HEK293 (cell line): ENCODE results near the gene ZNF224.

Experiments
- BCL11A ChIP-seq: fragments of 450-650 bp; formaldehyde crosslinking; IDR thresholded peaks from 2 replicates; pipeline ENCODE4 v1.5.1; 2016; ENCODE audit warnings: low read depth, missing biosample characterization, missing genetic modification characterization
- EGR2 ChIP-seq: fragments of 450-650 bp; formaldehyde crosslinking; IDR thresholded peaks from 2 replicates; pipeline ENCODE4 v1.5.1; 2016; ENCODE audit warnings: low read depth, missing biosample characterization, missing genetic modification characterization
- GLI2 ChIP-seq: fragments of 450-650 bp; formaldehyde crosslinking; IDR thresholded peaks from 2 replicates; pipeline ENCODE4; 2017; ENCODE audit warnings: missing biosample characterization, missing genetic modification characterization, low read depth, borderline replicate concordance
- KLF10 ChIP-seq: fragments of 450-650 bp; IDR thresholded peaks from 2 replicates; pipeline ENCODE4 v1.5.1; 2018; ENCODE audit warnings: missing biosample characterization, mild to moderate bottlenecking, missing genetic modification characterization
- KLF16 ChIP-seq: fragments of 450-650 bp; formaldehyde crosslinking; IDR thresholded peaks from 2 replicates; pipeline ENCODE4 v1.5.1; 2017; ENCODE audit warnings: missing biosample characterization, missing genetic modification characterization
- MZF1 ChIP-seq: fragments of 450-650 bp; formaldehyde crosslinking; IDR thresholded peaks from 2 replicates; pipeline ENCODE4 v1.5.1; 2017; ENCODE audit warnings: missing biosample characterization, missing genetic modification characterization, borderline replicate concordance
- SP3 ChIP-seq: fragments of 450-650 bp; formaldehyde crosslinking; IDR thresholded peaks from 2 replicates; pipeline ENCODE4 v1.5.1; 2016; ENCODE audit warnings: missing biosample characterization, missing genetic modification characterization
- YY2 ChIP-seq: fragments of 450-650 bp; formaldehyde crosslinking; IDR thresholded peaks from 2 replicates; pipeline ENCODE4 v1.5.1; 2016; ENCODE audit warnings: missing biosample characterization, missing genetic modification characterization
- ZBTB17 ChIP-seq: fragments of 450-650 bp; formaldehyde crosslinking; IDR thresholded peaks from 2 replicates; pipeline ENCODE4 v1.5.1; 2016; ENCODE audit warnings: missing biosample characterization, missing genetic modification characterization
- ZBTB21 ChIP-seq: fragments of 450-650 bp; formaldehyde crosslinking; IDR thresholded peaks from 2 replicates; pipeline ENCODE4 v1.5.1; 2017; ENCODE audit warnings: missing biosample characterization, missing genetic modification characterization
- ZBTB48 ChIP-seq: fragments of 450-650 bp; formaldehyde crosslinking; IDR thresholded peaks from 2 replicates; pipeline ENCODE4 v1.5.1; 2016; ENCODE audit warnings: missing biosample characterization, missing genetic modification characterization
- ZBTB7A ChIP-seq: fragments of 450-650 bp; formaldehyde crosslinking; IDR thresholded peaks from 2 replicates; pipeline ENCODE4 v1.5.1; 2016; ENCODE audit warnings: low read depth, missing biosample characterization, missing genetic modification characterization
- ZEB2 ChIP-seq: fragments of 450-650 bp; formaldehyde crosslinking; IDR thresholded peaks from 2 replicates; pipeline ENCODE4 v1.5.1; 2016; ENCODE audit warnings: missing biosample characterization, missing genetic modification characterization
- ZNF157 ChIP-seq: fragments of 450-650 bp; formaldehyde crosslinking; IDR thresholded peaks from 2 replicates; pipeline ENCODE4 v1.5.1; 2016; ENCODE audit warnings: missing biosample characterization, missing genetic modification characterization
- ZNF2 ChIP-seq: fragments of 450-650 bp; formaldehyde crosslinking; IDR thresholded peaks from 2 replicates; pipeline ENCODE4 v1.5.1; 2016; ENCODE audit warnings: missing biosample characterization, missing genetic modification characterization
- ZNF324 ChIP-seq: fragments of 450-650 bp; formaldehyde crosslinking; IDR thresholded peaks from 2 replicates; pipeline ENCODE4 v1.5.1; 2016; ENCODE audit warnings: missing biosample characterization, missing genetic modification characterization
- ZNF366 ChIP-seq: fragments of 450-650 bp; formaldehyde crosslinking; conservative IDR thresholded peaks from 2 replicates; pipeline ENCODE4 v1.5.1; 2016; ENCODE audit warnings: missing biosample characterization, missing genetic modification characterization
- ZNF514 ChIP-seq: fragments of 450-650 bp; formaldehyde crosslinking; IDR thresholded peaks from 2 replicates; pipeline ENCODE4 v1.5.1; 2016; ENCODE audit warnings: missing biosample characterization, missing genetic modification characterization
- ZNF621 ChIP-seq: fragments of 450-650 bp; formaldehyde crosslinking; IDR thresholded peaks from 2 replicates; pipeline ENCODE4 v1.5.1; 2017; ENCODE audit warnings: missing biosample characterization, missing genetic modification characterization
- ZNF629 ChIP-seq: fragments of 450-650 bp; formaldehyde crosslinking; IDR thresholded peaks from 2 replicates; pipeline ENCODE4 v1.5.1; 2017; ENCODE audit warnings: missing biosample characterization, missing genetic modification characterization
- ZNF658 ChIP-seq: fragments of 450-650 bp; formaldehyde crosslinking; IDR thresholded peaks from 2 replicates; pipeline ENCODE4; 2016; ENCODE audit warnings: missing biosample characterization, missing genetic modification characterization
- ZXDB ChIP-seq: fragments of 450-650 bp; formaldehyde crosslinking; IDR thresholded peaks from 2 replicates; pipeline ENCODE4 v1.5.1; 2016; ENCODE audit warnings: missing biosample characterization, missing genetic modification characterization
- TF ChIP-seq, protein P1 (sequence below): fragments of 450-650 bp; IDR thresholded peaks from 2 replicates; pipeline ENCODE4 v1.5.1; 2018; ENCODE audit warnings: missing biosample characterization, mild to moderate bottlenecking, missing genetic modification characterization
- TF ChIP-seq, protein P2 (sequence below): fragments of 450-650 bp; formaldehyde crosslinking; IDR thresholded peaks from 2 replicates; pipeline ENCODE4 v1.5.1; 2016; ENCODE audit warnings: missing biosample characterization, missing genetic modification characterization
- TF ChIP-seq, protein P3 (sequence below): fragments of 450-650 bp; IDR thresholded peaks from 2 replicates; pipeline ENCODE4 v1.5.1; 2018; ENCODE audit warnings: missing biosample characterization, missing genetic modification characterization
- TF ChIP-seq, protein P4 (sequence below): fragments of 450-650 bp; formaldehyde crosslinking; conservative IDR thresholded peaks from 2 replicates; pipeline ENCODE4 v1.5.1; 2016; ENCODE audit warnings: low read depth, missing biosample characterization, missing genetic modification characterization

Gene ZNF224

DNA sequence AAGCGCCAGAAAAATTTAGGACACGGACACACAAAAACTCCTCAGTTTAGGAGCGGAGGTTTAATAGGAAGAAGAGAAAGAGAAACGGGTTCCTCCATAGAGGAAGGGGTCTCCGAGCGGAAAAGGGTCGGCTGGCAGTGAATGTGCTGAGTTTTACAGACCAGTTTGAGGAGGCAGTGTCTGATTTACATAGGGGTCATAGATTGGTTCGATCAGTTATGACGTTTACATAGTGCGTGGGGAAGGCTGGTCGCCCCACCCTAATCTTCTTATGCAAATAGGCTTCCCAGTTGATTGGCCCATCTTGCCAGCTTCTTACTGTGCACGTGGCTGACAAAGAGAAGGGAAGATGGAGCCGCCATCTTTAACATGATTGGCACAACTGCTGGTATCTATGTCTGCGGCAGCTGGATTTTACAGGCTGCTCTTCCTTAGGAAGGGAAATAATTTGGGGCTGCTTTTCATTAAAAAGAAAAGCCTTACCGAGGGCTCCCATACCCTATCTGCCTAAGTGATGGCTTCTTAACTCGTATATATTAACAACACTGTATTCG lies 17.8 kb downstream of the ZNF224 start (continued):
- TF ChIP-seq EGR2 (peak; percentile 19; the same call in 1 of the 2 replicates), ZNF157 (0 out of 2 replicates have a peak, but pooled peaks have one; percentile 29), KLF10 (tag by site-specific recombination) (peak; percentile 36; the same call in 1 of the 2 replicates), ZNF658 (tag by site-specific recombination) (no peak), MZF1 (tag by site-specific recombination) (no peak), ZBTB48 (tag by site-specific recombination) (peak; percentile 70; the same call in 1 of the 2 replicates), YY2 (tag by site-specific recombination) (peak; percentile 79), ZNF621 (no peak), ZNF366 (tag by site-specific recombination) (0 out of 2 replicates have a peak, but pooled peaks have one; percentile 57), KLF16 (tag by site-specific recombination) (peak; percentile 14; the same call in 1 of the 2 replicates), ZNF2 (tag by site-specific recombination) (peak; percentile 12; the same call in 1 of the 2 replicates), ZBTB17 (tag by site-specific recombination) (peak; percentile 88), ZNF324 (tag by site-specific recombination) (peak; percentile 17; the same call in 1 of the 2 replicates), ZBTB7A (tag by site-specific recombination) (no peak), ZNF629 (tag by site-specific recombination) (peak; percentile 89), SP3 (tag by site-specific recombination) (peak; percentile 56; the same call in 1 of the 2 replicates), ZEB2 (tag by site-specific recombination) (0 out of 2 replicates have a peak, but pooled peaks have one; percentile 33), BCL11A (tag by site-specific recombination) (no peak), ZXDB (tag by site-specific recombination) (peak; percentile 23), GLI2 (tag by site-specific recombination) (no peak), ZBTB21 (peak; percentile 96), ZNF514 (tag by site-specific recombination) (no peak)
- TF ChIP-seq, protein P1, sequence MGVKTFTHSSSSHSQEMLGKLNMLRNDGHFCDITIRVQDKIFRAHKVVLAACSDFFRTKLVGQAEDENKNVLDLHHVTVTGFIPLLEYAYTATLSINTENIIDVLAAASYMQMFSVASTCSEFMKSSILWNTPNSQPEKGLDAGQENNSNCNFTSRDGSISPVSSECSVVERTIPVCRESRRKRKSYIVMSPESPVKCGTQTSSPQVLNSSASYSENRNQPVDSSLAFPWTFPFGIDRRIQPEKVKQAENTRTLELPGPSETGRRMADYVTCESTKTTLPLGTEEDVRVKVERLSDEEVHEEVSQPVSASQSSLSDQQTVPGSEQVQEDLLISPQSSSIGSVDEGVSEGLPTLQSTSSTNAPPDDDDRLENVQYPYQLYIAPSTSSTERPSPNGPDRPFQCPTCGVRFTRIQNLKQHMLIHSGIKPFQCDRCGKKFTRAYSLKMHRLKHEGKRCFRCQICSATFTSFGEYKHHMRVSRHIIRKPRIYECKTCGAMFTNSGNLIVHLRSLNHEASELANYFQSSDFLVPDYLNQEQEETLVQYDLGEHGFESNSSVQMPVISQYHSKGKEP (tag by site-specific recombination) = peak; percentile 47
- TF ChIP-seq, protein P2, sequence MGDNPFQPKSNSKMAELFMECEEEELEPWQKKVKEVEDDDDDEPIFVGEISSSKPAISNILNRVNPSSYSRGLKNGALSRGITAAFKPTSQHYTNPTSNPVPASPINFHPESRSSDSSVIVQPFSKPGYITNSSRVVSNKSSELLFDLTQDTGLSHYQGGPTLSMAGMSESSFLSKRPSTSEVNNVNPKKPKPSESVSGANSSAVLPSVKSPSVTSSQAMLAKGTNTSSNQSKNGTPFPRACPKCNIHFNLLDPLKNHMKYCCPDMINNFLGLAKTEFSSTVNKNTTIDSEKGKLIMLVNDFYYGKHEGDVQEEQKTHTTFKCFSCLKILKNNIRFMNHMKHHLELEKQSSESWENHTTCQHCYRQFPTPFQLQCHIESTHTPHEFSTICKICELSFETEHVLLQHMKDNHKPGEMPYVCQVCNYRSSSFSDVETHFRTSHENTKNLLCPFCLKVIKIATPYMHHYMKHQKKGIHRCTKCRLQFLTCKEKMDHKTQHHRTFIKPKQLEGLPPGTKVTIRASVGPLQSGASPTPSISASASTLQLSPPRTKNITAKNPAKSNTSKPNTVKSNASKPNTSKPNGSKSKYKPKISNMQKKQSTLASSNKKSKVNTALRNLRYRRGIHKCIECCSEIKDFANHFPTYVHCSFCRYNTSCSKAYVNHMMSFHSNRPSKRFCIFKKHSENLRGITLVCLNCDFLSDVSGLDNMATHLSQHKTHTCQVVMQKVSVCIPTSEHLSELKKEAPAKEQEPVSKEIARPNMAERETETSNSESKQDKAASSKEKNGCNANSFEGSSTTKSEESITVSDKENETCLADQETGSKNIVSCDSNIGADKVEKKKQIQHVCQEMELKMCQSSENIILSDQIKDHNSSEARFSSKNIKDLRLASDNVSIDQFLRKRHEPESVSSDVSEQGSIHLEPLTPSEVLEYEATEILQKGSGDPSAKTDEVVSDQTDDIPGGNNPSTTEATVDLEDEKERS (tag by site-specific recombination) = peak; percentile 70
- TF ChIP-seq, protein P3, sequence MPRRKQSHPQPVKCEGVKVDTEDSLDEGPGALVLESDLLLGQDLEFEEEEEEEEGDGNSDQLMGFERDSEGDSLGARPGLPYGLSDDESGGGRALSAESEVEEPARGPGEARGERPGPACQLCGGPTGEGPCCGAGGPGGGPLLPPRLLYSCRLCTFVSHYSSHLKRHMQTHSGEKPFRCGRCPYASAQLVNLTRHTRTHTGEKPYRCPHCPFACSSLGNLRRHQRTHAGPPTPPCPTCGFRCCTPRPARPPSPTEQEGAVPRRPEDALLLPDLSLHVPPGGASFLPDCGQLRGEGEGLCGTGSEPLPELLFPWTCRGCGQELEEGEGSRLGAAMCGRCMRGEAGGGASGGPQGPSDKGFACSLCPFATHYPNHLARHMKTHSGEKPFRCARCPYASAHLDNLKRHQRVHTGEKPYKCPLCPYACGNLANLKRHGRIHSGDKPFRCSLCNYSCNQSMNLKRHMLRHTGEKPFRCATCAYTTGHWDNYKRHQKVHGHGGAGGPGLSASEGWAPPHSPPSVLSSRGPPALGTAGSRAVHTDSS (tag by site-specific recombination) = no peak
- TF ChIP-seq, protein P4, sequence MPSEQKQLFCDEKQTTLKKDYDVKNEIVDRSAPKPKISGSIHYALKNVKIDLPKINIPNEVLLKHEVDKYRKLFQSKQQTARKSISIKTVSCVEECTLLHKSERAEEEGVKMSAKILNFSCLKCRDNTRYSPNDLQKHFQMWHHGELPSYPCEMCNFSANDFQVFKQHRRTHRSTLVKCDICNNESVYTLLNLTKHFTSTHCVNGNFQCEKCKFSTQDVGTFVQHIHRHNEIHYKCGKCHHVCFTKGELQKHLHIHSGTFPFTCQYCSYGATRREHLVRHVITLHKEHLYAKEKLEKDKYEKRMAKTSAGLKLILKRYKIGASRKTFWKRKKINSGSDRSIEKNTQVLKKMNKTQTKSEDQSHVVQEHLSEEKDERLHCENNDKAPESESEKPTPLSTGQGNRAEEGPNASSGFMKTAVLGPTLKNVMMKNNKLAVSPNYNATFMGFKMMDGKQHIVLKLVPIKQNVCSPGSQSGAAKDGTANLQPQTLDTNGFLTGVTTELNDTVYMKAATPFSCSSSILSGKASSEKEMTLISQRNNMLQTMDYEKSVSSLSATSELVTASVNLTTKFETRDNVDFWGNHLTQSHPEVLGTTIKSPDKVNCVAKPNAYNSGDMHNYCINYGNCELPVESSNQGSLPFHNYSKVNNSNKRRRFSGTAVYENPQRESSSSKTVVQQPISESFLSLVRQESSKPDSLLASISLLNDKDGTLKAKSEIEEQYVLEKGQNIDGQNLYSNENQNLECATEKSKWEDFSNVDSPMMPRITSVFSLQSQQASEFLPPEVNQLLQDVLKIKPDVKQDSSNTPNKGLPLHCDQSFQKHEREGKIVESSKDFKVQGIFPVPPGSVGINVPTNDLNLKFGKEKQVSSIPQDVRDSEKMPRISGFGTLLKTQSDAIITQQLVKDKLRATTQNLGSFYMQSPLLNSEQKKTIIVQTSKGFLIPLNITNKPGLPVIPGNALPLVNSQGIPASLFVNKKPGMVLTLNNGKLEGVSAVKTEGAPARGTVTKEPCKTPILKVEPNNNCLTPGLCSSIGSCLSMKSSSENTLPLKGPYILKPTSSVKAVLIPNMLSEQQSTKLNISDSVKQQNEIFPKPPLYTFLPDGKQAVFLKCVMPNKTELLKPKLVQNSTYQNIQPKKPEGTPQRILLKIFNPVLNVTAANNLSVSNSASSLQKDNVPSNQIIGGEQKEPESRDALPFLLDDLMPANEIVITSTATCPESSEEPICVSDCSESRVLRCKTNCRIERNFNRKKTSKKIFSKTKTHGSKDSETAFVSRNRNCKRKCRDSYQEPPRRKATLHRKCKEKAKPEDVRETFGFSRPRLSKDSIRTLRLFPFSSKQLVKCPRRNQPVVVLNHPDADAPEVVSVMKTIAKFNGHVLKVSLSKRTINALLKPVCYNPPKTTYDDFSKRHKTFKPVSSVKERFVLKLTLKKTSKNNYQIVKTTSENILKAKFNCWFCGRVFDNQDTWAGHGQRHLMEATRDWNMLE (tag by site-specific recombination) = 0 out of 2 replicates have a peak, but pooled peaks have one; percentile 42
- TF ChIP-seq, all 188 proteins: peak for 31
